ENCODE measurements around the gene WDR3. TPM values are rescaled to one million over a fixed set of nuclear protein-coding genes. Genes with fewer than 3 reads are reported as not detected.

Gene WDR3
- polyA plus RNA-seq, 3 donors: 26.0 to 29.0 (median 28.0) TPM

Other genes starting within 250 kb of the WDR3 start
- gene GDAP2, start 118 bp upstream of the WDR3 start, polyA plus RNA-seq (ENCODE audit: insufficient read length in 3 of 3): 10 to 100 TPM; 13.7 to 17.2 (median 16.9) TPM